Hematopoietic multipotent progenitor cell treated with erythropoietin and hydrocortisone succinate and interleukin-3 and kit ligand, for 15 days (in vitro differentiated cells): ENCODE data around the gene CAPN5.
"Not testable (repeated sequence)": the region's sequence is repeated elsewhere in the genome, so short reads cannot be mapped to it uniquely, and the experiment has no call there.

Experiments
- DNase-seq: peaks from one replicate; pipeline ENCODE4 v3.0.0-alpha.2; 2015; ENCODE audit warnings: low spot score

Gene CAPN5

GRCh38 chr11:77096591-77097019, 29.8 kb downstream of the CAPN5 start:
- DNase-seq, result no peak

- not testable (repeated sequence) for DNase-seq
Observed at GRCh38 chr11:77097180-77097579, 30.4 kb downstream of the CAPN5 start.

- no peak for DNase-seq
Observed at GRCh38 chr11:77100166-77101042, 33.6 kb downstream of the CAPN5 start.

- DNase-seq, result peak; percentile 43
Observed at GRCh38 chr11:77101043-77101537, 34.3 kb downstream of the CAPN5 start.

- DNase-seq, result no peak
Observed at GRCh38 chr11:77102246-77103210, 35.8 kb downstream of the CAPN5 start, which contains the start of gene OMP. Gene OMP, plus strand, starts transcription at chr11:77102840. Its CDS starts 0 bp downstream, at chr11:77102840.

- DNase-seq, result no peak
Observed at GRCh38 chr11:77103319-77103718, 36.5 kb downstream of the CAPN5 start.

- no peak for DNase-seq
Observed at GRCh38 chr11:77104727-77105126, 38.0 kb downstream of the CAPN5 start.

- DNase-seq, result no peak
Observed at GRCh38 chr11:77106321-77106720, 39.5 kb downstream of the CAPN5 start.

- DNase-seq, result no peak
Observed at GRCh38 chr11:77106759-77107158, 40.0 kb downstream of the CAPN5 start.

- DNase-seq, result no peak
Observed at GRCh38 chr11:77107950-77108349, 41.2 kb downstream of the CAPN5 start.

- no peak for DNase-seq
Observed at GRCh38 chr11:77108436-77108835, 41.7 kb downstream of the CAPN5 start.

GRCh38 chr11:77109236-77110019, 42.7 kb downstream of the CAPN5 start:
- DNase-seq, result no peak

GRCh38 chr11:77110836-77111235, 44.1 kb downstream of the CAPN5 start:
- no peak for DNase-seq

- DNase-seq, result no peak
Observed at GRCh38 chr11:77111277-77111676, 44.5 kb downstream of the CAPN5 start.

GRCh38 chr11:77111946-77112345, 45.2 kb downstream of the CAPN5 start:
- DNase-seq, result no peak

GRCh38 chr11:77112641-77113381, 46.0 kb downstream of the CAPN5 start:
- no peak for DNase-seq

- peak; percentile 57 for DNase-seq
Observed at GRCh38 chr11:77113382-77114088, 46.8 kb downstream of the CAPN5 start.

- DNase-seq, result no peak
Observed at GRCh38 chr11:77114089-77114463, 47.3 kb downstream of the CAPN5 start.

- no peak for DNase-seq
Observed at GRCh38 chr11:77115181-77115611, 48.4 kb downstream of the CAPN5 start.

GRCh38 chr11:77115956-77116355, 49.2 kb downstream of the CAPN5 start:
- no peak for DNase-seq
